GM12874 (cell line): ENCODE data around the gene SPACA4.

Source experiments
- TF ChIP-seq, protein P1 (sequence below): IDR thresholded peaks from 2 replicates; pipeline ENCODE4 v1.5.1; 2011; ENCODE audit warnings: low read depth, mild to moderate bottlenecking, control low read depth, low read length, moderate library complexity; ENCODE audit not compliant: insufficient read depth

The SPACA4 gene

DNA sequence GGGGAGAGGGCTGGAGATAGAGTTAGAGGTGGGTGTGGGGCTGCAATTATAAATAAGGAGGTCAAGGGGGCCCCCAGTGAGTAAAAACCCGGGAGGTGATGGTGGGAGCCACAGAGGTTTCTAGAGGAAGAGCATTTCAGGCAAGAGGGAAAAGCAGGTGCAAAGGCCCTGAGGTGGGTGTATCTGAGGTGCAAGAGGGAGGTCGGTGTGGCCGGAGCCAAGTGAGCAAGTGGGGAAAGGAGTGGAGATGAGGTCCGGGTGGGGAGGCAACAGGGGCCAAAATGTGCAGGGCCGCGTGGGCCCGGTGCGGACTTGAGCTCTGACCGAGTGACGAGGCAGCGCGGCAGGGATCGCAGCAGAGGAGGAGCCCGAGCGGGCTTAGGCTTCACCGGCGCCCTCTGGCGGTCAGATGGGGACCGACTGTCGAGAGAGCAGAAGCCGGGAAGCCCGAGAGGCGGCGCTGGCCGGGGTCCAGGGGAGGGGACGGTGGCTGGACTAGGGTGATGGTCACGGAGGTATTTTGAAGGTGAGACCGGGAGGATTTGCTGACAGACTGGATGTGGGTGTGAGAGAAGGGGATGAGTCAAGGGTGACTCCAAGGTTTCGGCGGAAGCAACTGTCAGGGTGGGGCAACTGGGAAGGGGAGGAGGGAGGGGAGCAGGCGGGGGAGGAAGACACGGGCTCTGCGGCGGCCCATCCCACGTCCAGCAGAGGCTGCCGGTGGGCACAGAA, 17.7 kb upstream of the SPACA4 start:
- TF ChIP-seq, protein P1, sequence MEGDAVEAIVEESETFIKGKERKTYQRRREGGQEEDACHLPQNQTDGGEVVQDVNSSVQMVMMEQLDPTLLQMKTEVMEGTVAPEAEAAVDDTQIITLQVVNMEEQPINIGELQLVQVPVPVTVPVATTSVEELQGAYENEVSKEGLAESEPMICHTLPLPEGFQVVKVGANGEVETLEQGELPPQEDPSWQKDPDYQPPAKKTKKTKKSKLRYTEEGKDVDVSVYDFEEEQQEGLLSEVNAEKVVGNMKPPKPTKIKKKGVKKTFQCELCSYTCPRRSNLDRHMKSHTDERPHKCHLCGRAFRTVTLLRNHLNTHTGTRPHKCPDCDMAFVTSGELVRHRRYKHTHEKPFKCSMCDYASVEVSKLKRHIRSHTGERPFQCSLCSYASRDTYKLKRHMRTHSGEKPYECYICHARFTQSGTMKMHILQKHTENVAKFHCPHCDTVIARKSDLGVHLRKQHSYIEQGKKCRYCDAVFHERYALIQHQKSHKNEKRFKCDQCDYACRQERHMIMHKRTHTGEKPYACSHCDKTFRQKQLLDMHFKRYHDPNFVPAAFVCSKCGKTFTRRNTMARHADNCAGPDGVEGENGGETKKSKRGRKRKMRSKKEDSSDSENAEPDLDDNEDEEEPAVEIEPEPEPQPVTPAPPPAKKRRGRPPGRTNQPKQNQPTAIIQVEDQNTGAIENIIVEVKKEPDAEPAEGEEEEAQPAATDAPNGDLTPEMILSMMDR = peak; percentile 98

DNA sequence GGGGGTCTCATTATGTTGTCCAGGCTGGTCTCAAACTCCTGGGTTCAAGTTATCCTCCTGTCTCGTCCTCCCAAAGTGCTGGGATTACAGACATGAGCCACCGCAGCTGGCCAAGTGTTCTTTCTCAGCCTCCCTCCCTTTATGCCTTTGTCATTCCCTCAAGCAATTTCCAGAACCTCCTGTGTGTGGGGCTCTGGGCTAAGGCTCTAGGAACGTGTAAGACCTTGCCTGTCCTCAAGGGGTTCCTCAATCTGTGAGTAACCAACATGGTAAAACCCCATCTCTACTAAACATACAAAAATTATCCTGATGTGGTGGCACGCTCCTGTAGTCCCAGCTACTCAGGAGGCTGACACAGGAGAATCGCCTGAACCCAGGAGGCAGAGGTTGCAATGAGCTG, 15.5 kb upstream of the SPACA4 start:
- TF ChIP-seq, protein P1 = no peak

DNA sequence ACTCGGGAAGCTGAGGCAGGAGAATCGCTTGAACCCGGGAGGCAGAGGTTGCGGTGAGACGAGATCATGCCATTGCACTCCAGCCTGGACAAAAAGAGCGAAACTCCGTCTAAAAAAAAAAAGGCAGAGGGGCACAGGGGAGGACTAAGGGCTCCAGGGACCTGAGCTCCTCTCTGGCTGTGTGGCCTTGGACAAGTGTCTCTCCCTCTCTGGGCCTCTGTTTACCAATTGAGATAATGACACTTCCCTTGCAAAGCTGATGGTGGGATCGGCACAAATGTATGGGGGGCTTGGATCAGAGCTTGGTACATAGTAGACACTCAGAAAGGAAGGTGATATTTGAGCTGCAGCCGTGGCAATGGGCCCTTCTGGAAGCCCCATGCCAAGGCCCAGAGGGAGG, 11.4 kb upstream of the SPACA4 start:
- TF ChIP-seq, protein P1 = no peak

DNA sequence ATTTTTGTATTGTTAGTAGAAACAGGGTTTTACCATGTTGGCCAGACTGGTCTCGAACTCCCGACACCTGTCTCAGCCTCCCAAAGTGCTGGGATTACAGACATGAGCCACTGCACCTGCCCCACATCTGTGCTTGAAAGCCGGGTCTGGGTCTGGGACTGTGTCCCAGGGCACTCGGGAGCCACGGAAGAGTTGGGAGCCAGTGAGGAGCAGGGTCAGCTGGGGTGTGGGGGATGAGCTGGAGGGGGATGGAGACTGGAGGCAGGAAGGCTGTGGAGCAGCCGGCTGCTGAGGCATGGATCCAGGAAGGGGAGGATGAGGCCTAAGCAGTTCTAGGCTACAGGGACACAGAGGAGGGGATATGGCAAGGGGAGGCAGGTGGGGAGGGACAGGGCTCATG, 10.7 kb upstream of the SPACA4 start:
- TF ChIP-seq, protein P1 = no peak

DNA sequence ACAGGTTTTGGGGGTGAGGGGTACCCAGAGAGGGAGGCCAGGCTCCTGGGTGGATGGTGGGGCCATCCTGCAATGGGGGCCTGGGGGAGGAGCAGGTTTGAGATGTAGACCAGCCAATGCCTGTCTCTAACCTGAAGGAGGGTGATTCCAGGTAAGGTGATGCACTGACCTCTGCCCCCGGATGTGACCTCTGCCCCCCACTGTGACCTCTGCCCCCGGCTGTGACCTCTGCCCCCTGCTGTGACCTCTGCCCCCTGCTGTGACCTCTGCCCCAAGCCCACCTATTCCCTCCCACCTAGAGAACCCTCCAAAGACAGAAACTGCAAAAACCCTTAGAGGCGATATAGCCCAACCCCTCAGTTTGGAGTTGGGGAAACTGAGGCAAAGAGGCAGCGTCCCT, 10.3 kb upstream of the SPACA4 start:
- TF ChIP-seq, protein P1 = no peak

DNA sequence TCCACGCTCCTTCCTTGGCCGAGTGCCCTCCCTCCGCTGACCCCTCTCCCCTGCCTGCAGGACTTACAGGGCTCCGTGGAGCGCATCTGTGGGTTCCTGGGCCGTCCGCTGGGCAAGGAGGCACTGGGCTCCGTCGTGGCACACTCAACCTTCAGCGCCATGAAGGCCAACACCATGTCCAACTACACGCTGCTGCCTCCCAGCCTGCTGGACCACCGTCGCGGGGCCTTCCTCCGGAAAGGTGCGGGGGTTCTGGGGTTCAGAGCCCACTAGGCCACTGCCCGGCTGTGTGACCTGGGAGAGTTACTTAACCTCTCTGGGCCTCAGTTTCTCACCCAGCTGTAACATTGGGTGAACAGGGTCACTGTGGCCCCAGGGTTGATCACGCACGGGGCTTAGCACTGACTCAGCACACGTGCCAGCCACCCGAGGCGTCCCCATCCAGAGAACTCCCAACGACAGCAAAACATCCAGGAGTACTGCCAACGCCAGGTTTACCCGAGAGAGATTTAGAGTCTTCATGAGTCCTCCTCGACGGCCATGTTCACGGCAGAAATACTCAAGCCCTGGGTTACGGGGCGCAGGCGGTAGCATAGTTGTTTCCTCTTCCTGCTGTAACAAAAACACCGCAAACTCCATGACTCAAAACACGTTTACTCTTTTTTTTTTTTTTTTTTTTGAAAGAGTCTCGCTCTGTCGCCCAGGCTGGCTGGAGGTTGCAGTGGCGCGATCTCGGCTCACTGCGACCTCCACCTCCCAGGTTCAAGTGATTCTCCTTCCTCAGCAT, 9.7 kb upstream of the SPACA4 start:
- TF ChIP-seq, protein P1 = no peak

DNA sequence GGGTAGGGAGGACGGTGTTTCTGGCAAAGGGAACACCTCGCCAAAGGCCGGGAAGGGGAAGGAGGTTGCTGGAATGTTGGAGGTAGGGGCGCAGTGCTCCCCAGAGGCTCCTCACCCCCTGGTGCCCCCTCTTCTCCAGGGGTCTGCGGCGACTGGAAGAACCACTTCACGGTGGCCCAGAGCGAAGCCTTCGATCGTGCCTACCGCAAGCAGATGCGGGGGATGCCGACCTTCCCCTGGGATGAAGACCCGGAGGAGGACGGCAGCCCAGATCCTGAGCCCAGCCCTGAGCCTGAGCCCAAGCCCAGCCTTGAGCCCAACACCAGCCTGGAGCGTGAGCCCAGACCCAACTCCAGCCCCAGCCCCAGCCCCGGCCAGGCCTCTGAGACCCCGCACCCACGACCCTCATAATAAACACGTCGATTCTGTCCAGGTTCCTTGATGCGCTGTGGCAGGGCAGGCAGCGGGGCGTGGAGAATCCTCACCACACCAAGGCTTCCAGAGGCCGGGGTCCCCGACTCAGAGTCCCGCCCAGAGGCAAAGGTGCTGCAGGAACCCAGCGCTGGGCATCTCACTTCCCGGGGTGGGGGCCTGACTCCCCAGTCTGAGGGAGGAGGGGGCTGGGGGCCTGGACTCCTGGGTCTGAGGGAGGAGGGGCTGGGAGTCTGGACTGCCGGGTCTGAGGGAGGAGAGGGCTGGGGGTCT, 7.4 kb upstream of the SPACA4 start:
- TF ChIP-seq, protein P1 = no peak
